ENCODE results near the gene KSR1.

DNA sequence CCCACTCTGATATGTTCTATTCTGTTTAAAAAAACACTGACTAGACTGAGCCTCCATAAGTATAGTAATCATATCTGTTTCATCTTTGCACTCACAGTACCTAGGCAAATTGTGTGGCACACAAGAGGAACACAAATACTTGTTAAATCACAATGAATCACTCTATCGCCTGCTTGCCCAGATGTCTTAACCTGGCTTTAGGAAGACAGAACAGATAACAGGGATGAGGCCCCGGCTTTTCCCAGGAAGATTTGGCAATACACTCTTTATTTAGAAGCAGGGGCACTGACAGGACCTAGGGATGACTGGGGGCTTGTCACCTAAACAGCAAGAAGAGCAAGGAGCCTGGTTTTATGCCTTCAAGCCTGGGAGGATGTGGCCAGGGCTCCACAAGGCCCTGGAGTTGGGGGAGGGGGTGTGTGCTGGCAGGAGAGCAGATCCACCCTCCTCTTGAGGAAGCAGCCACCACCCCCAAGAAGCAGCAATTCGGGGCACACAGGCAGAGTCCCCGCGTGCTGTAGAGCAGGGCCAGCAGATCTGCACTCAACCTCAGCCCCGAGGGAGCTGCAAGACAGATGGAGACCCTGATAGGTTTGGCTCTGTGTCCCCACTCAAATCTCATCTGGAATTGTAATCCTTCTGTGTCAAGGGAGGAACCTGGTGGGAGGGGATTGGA lies 41.0 kb upstream of the KSR1 start:
- TF ChIP-seq, protein P1, sequence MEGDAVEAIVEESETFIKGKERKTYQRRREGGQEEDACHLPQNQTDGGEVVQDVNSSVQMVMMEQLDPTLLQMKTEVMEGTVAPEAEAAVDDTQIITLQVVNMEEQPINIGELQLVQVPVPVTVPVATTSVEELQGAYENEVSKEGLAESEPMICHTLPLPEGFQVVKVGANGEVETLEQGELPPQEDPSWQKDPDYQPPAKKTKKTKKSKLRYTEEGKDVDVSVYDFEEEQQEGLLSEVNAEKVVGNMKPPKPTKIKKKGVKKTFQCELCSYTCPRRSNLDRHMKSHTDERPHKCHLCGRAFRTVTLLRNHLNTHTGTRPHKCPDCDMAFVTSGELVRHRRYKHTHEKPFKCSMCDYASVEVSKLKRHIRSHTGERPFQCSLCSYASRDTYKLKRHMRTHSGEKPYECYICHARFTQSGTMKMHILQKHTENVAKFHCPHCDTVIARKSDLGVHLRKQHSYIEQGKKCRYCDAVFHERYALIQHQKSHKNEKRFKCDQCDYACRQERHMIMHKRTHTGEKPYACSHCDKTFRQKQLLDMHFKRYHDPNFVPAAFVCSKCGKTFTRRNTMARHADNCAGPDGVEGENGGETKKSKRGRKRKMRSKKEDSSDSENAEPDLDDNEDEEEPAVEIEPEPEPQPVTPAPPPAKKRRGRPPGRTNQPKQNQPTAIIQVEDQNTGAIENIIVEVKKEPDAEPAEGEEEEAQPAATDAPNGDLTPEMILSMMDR (IDR thresholded peaks at IDR 0.05), result no peak
- TF ChIP-seq RXRA (IDR thresholded peaks at IDR 0.05; ENCODE audit: borderline replicate concordance, low read depth) (no peak), SMC3 (IDR thresholded peaks at IDR 0.05; ENCODE audit: low read depth, low read length) (no peak), GABPA (IDR thresholded peaks at IDR 0.05; ENCODE audit: low read depth) (no peak), CHD2 (IDR thresholded peaks at IDR 0.05; ENCODE audit: low read length, partially characterized antibody) (no peak), NRF1 (IDR thresholded peaks at IDR 0.05; ENCODE audit: low read depth, low read length) (no peak), SIN3A (IDR thresholded peaks at IDR 0.05; ENCODE audit: borderline replicate concordance, low read depth, low read length) (no peak), POLR2AphosphoS5 (IDR thresholded peaks at IDR 0.05; ENCODE audit: low read depth, low read length) (no peak)
- TF ChIP-seq, protein P2, sequence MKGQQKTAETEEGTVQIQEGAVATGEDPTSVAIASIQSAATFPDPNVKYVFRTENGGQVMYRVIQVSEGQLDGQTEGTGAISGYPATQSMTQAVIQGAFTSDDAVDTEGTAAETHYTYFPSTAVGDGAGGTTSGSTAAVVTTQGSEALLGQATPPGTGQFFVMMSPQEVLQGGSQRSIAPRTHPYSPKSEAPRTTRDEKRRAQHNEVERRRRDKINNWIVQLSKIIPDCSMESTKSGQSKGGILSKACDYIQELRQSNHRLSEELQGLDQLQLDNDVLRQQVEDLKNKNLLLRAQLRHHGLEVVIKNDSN (IDR thresholded peaks at IDR 0.05; ENCODE audit: borderline replicate concordance, low read depth), result no peak
- TF ChIP-seq, protein P3, sequence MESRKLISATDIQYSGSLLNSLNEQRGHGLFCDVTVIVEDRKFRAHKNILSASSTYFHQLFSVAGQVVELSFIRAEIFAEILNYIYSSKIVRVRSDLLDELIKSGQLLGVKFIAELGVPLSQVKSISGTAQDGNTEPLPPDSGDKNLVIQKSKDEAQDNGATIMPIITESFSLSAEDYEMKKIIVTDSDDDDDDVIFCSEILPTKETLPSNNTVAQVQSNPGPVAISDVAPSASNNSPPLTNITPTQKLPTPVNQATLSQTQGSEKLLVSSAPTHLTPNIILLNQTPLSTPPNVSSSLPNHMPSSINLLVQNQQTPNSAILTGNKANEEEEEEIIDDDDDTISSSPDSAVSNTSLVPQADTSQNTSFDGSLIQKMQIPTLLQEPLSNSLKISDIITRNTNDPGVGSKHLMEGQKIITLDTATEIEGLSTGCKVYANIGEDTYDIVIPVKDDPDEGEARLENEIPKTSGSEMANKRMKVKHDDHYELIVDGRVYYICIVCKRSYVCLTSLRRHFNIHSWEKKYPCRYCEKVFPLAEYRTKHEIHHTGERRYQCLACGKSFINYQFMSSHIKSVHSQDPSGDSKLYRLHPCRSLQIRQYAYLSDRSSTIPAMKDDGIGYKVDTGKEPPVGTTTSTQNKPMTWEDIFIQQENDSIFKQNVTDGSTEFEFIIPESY (IDR thresholded peaks at IDR 0.05; ENCODE audit: borderline replicate concordance, low read depth), result no peak
